ENCODE data around the gene LINGO4. TPM values are rescaled to one million over a fixed set of nuclear protein-coding genes. Genes with fewer than 3 reads are reported as not detected.

The LINGO4 gene, protein sequence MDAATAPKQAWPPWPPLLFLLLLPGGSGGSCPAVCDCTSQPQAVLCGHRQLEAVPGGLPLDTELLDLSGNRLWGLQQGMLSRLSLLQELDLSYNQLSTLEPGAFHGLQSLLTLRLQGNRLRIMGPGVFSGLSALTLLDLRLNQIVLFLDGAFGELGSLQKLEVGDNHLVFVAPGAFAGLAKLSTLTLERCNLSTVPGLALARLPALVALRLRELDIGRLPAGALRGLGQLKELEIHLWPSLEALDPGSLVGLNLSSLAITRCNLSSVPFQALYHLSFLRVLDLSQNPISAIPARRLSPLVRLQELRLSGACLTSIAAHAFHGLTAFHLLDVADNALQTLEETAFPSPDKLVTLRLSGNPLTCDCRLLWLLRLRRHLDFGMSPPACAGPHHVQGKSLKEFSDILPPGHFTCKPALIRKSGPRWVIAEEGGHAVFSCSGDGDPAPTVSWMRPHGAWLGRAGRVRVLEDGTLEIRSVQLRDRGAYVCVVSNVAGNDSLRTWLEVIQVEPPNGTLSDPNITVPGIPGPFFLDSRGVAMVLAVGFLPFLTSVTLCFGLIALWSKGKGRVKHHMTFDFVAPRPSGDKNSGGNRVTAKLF
- total RNA-seq, result not detected in 2 replicates

DNA sequence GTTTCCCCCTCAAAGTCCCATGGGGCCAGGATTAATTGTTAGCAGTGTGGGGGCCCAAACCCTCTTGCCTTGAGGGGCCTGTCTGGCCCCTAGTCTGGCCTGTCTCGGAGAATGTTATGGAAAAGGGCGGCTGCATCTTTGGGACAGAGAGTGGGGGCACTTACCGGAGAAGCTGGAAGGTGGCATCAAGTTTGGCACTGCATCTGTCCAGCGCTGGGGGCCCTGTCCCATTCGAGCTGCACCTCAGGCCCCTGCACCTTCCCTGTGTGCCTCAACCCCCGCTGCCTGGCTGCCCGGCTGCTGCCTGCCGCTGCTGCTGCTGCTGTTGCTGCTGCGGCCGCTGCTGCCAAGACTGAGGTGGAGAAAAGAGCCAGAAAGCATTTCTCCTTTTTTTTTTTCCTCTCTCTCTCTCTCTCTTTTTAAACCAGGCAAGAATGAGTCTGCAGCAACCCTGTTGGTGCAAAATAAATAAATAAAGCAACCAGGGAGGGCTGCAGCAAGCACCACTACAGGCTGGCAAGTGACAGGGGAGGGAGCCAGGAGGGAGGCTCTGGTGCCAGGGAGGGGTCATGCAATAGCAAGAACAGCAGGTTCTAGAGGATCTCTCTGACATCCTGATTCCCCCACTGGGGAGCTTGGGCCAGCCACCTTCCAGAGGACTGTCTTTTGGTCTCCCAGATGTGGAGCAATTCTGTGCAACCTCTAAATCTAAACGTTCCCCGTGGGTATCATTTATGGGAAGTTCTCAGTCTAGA lies at the start of gene LINGO4:
TSS of gene LINGO4 (minus strand) at position 354 of the 755 bp plus-strand sequence. CDS start 2,715 bp downstream, outside the sequence.

DNA sequence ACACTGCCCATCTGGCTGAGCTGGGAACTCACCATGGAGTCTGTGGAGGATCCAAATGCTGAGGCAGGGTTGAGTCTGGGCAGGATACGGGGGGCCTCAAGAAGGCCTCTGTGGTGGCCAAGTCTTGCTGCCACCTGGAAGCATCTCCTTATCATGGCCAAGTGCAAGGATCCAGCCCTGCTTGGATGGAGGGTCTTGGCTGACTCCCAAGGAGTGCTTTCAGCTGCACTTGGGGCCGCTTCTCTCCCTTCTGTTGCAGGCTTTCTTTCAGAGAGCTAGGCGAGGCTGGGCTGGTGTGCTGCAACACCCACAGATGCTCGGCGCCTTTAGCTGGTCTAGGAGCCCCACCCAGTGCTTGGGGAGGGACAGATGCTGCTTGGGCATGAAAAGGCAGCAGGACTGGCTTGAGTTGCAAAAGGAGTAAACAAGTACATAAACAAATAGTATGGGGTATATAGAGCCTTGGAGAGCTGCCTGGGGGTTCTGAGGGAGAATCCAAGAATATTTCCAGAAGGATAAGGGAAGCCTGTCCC lies 48.3 kb upstream of the LINGO4 start, which contains the start of gene THEM5:
TSS of gene THEM5 (minus strand) at position 302 of the 533 bp plus-strand sequence. CDS start at position 155, 147 bp downstream.

DNA sequence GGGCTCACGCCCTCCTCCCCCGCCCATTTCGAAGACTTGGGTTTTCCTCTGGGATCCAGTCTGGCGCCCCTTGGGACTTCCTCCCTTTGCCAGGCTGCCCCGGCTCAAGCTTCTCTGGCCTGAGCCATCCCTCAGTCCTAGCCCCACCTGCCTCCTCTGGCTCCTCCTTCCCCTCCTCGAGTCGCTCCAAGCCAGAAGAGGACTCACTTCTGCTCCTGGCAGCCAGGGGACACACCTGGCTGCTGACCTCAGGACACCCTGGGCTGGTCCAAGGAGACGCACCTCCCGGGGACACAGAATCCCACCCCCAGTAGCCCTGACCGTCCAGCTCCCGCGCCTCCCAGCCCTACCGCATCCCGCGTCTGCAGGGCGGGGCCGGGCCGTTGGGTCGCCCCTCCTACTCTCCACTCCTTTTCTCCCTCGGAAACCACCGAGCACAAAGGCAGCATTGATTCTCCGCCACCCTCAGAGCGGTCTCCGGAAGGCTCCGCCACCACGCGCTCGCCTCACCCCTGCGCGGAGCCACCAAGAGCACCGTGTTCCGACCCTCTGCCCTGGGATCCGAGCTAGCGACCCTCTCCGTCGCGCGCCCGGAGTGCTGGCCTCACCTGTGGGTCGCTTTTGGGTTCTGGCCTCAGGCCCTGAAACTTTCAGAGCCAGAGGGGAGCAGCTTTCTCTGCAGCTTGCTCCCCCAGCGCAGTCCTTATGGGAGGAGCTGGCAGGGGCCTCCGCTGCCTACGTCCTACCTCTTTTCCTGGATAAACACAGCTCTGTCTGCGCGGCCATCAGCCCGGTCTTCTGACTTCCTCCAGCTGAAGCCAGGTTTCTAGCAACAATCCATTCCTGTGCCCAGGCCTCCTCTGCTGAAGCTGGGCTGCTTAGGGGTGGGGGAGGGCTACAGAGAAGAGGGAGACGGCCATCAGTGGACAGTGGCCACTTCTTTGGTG lies 34.5 kb upstream of the LINGO4 start, which contains the start of gene C2CD4D:
TSS of gene C2CD4D (minus strand) at position 364 of the 947 bp plus-strand sequence. CDS start 831 bp downstream, outside the sequence.

DNA sequence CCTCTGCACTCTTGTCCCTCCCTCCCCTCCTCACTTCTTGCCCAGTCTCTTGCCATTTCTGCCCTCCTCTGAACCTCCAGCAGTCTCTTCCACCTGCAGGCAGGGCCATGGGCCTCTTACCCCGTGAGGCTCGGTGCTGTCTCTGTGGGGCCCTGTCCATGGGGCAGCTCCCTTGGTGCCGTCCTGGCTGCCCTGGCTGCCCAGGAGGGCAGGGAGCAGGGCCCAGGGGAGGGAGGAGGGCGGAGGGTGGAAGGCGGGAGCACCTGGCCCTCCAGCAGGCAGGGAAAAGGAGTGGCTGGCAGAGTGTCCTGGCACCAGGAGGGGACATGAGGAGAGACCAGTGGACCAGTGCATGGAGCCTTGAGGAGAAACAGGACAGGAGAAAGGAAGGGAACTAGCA lies 26.4 kb upstream of the LINGO4 start, which contains the start of gene RORC:
TSS of gene RORC (minus strand) at position 198 of the 400 bp plus-strand sequence. CDS start at position 160, 38 bp downstream.

DNA sequence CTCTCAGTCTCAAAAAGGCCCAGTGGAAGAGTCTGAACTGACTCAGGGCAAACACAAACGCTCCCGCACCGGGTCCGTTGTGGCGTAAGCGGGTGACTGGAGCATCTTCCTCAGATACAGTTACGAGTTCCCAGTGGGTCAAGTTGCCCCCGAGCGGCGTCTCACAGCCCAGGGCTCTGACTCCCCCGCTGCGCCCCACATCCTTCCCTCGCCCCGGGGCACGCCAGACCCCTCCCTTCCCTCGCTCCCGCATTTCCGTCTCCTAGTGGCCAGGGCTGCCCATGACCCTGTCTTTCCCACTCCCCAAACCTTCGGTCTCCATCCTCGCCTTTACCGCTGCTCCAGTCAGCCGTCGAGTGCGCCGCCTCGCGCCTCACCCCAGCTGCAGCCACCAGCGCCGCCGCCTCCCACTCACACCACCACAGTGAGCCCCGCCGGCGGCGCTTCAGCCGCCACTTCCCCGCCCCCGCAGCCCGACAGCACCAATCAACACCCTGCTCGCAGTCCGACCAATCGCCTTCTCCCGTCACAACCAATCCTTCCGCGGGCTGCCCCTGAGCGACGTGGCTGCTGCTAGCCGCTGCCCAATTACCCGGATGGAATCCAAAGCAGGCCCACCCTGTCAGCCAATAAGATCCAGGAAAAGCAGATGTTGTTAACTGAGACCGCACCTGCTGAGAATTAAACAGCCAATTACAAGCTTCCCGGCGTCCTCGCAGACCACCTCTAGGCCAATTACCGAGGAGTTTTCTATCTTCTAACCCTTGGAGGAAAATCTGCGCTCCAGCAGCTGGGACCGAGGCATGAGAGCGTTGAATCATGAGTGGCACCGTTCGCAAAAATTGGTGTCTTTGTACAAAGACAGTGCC lies 14.9 kb downstream of the LINGO4 start, which contains the start of gene TDRKH:
TSS of gene TDRKH (minus strand) at position 430 of the 869 bp plus-strand sequence. CDS start 7,478 bp downstream, outside the sequence.

DNA sequence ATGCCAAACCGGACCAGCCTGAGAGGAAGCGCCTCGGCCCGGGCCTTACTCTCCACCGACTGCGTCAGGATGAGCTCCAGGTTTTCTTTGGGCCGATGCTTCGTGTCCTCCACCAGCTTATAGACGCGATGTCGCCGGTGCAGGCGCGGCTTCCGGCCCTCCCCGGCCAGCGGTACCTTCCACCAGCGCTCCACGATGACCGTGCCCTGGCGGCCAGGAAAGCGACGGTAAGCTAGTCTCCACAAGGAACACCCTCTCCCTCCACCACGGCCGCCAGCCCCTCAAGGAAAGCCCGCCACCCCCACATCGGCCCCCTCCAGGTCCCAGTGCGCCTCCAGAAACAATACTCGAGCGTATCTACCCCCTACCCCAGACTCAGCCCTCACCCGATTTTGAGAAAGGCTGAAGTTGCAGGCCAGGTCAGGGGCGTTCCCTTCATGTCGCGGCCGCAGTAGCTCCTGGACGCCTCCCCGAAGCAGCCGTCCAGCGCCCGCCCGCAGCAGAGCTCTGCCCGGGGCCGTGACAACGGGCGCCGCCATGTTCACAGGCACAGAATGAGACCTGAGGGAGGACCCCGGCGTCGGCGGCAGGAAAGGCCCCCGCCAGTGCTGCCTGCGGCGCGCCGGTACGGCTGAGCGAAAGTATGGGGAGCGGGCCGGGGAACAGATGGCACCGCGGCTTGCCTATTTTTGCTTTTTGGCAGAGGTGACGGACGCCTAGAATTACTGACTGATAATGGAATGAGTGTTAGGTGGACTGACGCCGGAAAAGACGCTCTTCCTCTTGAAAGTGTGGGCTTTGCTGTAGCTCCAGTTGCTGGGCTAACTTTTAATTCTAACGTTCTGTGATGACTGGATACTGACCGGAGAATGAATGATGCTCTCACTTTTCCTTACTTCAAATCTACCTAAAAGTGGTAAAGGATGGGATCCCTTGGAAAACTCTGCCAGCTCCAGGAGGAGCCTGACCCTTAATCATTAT lies 42.0 kb downstream of the LINGO4 start, which contains the start of gene MRPL9:
TSS of gene MRPL9 (minus strand) at position 556 of the 981 bp plus-strand sequence. CDS start at position 539, 17 bp downstream.

Other genes starting within 250 kb of the LINGO4 start
- 31.5 and 36.0 TPM in 2 replicates for gene SNX27, start 193.4 kb downstream of the LINGO4 start, total RNA-seq
- gene CELF3, start 88.6 kb downstream of the LINGO4 start, total RNA-seq, result not detected in 2 replicates
- gene RIIAD1, start 83.9 kb downstream of the LINGO4 start, total RNA-seq, result not detected in 2 replicates
- 36.1 and 41.5 TPM in 2 replicates for gene MRPL9, start 41.9 kb downstream of the LINGO4 start, total RNA-seq
- gene TDRKH, start 14.9 kb downstream of the LINGO4 start, total RNA-seq, result 2.3 and 3.1 TPM in 2 replicates
- 0.03 TPM in 1 of 2 replicates, not detected in the other for gene RORC, start 26.4 kb upstream of the LINGO4 start, total RNA-seq
- gene C2CD4D, start 34.4 kb upstream of the LINGO4 start, total RNA-seq, result not detected in 2 replicates
- gene THEM5, start 48.3 kb upstream of the LINGO4 start, total RNA-seq, result not detected in 2 replicates
- 6.5 and 10.7 TPM in 2 replicates for gene THEM4, start 104.1 kb upstream of the LINGO4 start, total RNA-seq
- gene S100A10, start 188.4 kb upstream of the LINGO4 start, total RNA-seq, result 131 and 191 TPM in 2 replicates
- gene S100A11, start 231.6 kb upstream of the LINGO4 start, total RNA-seq, result 77.9 and 105 TPM in 2 replicates

Data from smooth muscle cell of the pulmonary artery (primary cell).